Uterus (tissue), 2 donors: ENCODE measurements around the gene ANKRD44.

Experiments
- CTCF ChIP-seq, 4 experiments: fragments of 200-600 bp in 2 of 4; fragments of 450-650 bp in 2 of 4; sonication (generic) in 2 of 4; IDR thresholded peaks; one replicate each; pipeline ENCODE4 v1.5.1; 2016 to 2019; ENCODE audit warnings: antibody characterized with exemption in 4 of 4, mild to moderate bottlenecking in 2 of 4, moderate library complexity in 1 of 4
- POLR2A ChIP-seq, 2 donors: fragments of 450-650 bp; IDR thresholded peaks; one replicate each; pipeline ENCODE4 v1.6.1; 2016; ENCODE audit warnings: antibody characterized with exemption in 2 of 2, mild to moderate bottlenecking in 1 of 2, moderate library complexity in 1 of 2

GRCh38 chr2:197191940-197192322 is 118.6 kb downstream of the ANKRD44 start:
- no peak for TF ChIP-seq CTCF (IDR thresholded peaks at IDR 0.05)
- TF ChIP-seq POLR2A (IDR thresholded peaks at IDR 0.05): no peak
